Neural progenitor cell (in vitro differentiated cells): ENCODE measurements around the gene TK1.

Experiments used
- CTCF ChIP-seq: fragments of 200-600 bp; sonication (generic); IDR thresholded peaks from 2 replicates; pipeline ENCODE4 v1.5.1; 2017; ENCODE audit warnings: antibody characterized with exemption, mild to moderate bottlenecking
- EZH2 ChIP-seq: fragments of 200-600 bp; sonication (generic); IDR thresholded peaks from 2 replicates; pipeline ENCODE4 v1.6.1; 2017; ENCODE audit warnings: antibody characterized with exemption, mild to moderate bottlenecking, moderate library complexity
- EZH2phosphoT487 ChIP-seq: fragments of 200-600 bp; sonication (generic); IDR thresholded peaks from 2 replicates; pipeline ENCODE4 v1.6.1; 2017; ENCODE audit warnings: antibody characterized with exemption

DNA sequence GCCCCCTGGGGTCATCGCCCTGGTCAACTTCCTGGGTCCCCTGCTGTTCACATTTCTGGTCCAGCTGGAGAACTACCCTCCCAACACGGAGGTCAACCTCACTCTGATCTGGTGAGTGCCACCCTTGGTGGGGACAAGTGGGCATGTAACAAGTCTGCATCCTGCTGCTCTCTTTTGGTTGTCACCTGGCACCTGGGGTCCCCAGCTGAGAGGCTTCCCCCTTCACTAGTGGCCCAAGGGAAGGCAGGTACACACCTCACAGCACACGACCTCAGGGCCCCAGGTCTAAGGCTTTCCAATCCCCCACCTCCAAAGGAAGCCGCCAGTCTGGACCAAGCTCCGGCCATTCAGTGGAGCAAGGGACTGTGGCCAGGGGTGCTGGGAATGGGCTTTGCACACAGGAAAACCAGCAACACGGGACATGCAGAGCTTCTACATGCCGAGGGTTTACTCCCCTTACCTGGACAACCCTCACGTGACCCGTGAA is 51.9 kb downstream of the TK1 start:
- TF ChIP-seq EZH2 (no peak), CTCF (no peak), EZH2phosphoT487 (no peak)
